ENCODE data around the gene ITGA2.
A peak's percentile ranks its signal among the peaks of the same experiment; 100 is the strongest.

Gene ITGA2

DNA sequence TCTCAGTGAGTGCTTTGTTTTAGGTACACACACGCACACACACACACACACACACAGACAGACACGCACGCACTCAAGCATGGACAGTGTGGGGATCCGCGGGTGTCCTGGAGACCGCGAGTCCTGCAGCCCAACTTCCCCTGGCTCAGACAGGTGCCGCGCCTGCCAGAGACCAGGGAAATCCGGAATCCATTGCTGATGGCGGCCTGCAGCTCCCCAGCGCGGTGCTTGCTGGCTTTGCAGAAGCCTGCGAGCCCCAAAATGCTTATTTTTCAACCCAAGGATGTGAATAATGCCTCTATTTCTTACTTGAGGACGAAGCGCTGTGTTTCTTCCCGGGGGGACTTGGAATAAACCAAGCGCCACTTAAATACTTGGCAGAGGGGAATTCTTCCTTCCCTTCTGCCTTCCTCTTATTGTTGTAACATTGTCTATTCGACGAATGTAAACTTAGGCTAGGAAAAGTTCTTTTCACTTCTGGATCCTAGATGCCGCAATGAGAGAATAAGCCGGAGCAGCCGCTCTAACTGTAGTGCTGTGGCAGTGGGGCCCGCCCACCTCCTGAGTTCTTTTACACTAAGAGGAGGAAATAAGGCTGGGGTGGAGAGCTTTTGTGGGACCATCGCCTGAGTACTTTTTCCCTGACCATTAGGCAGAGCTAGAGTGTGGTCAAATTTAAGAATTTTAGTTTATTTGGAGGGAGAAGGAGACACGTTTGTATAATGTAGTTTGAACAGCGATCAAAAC, 802 bp downstream of the ITGA2 start:
- DNase-seq, result peak; percentile 57

DNA sequence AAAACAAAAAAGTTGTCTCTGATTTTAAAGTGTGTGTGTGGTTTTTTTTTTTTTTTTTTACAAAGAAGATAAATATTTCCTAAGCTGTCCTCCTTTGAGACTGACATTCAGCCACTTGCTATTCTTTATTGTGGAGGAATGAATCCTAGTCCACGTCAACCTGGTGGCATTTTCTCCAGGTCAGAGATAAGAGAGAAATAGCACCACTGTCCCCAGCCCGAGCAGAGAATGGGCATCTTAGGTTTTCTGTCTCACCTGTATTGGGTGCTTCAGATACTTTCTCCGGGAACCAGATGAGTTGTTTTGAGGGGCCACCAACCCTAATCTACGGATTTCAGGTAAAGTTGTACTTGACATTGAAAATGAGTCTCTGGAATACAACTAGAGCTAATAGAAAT, 1.4 kb downstream of the ITGA2 start:
- DNase-seq, result no peak

DNA sequence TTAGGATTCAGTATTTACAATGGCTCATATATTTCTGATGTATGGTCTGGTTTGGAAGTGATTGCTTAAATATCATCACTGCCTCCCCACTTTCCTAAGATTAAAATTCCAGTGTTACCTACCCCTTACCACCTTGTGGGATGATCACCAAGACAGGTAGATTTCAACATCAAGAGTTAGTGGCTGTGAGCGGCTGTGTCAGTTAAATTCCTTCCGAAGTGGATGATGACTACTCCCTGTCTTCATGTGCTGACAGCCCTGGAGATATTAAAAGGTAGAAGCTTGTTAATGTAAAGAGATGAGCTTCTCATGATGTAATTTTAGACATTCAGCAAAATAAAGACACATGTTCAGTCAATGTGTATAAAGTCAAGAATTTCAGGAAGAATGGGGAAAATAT, 4.2 kb downstream of the ITGA2 start:
- no peak for DNase-seq

DNA sequence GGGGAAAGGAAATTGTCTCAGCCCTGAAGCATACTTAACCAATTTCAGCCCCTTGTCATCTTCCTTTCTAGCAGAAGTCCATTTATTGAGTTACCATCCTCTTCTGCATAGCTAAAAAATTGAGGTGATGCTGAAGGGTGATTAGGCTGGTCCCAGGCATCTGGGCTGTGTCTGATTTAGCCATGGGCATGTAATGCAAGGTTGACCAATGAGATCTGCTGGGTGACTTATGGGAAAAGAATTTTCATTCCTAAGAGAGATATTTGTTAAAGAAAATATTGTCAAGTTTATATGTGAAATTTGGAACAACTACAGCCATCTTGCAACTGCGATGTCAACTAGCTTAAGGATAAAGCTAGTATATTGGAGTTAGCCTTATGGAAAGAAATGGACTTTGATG, 5.1 kb downstream of the ITGA2 start:
- no peak for DNase-seq

DNA sequence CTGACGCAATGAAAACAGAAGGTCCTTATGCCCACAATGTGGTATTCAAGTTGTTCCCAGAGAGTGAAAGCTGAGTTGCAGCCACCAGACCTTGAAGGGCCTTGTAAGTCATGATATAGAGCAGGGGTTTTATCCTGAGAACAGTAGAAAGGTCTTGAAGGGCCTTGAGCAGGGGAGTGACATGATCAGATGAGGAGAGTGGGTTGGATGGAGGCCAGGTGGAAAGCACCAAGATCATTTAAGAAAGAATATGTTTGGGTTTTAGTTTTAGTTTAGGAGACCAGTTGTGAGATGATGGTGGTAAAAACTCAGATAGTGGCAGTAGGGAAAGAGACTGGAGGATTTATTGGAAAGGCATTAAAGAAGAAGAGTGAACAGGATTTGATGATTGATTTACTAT, 5.9 kb downstream of the ITGA2 start:
- DNase-seq, result no peak

DNA sequence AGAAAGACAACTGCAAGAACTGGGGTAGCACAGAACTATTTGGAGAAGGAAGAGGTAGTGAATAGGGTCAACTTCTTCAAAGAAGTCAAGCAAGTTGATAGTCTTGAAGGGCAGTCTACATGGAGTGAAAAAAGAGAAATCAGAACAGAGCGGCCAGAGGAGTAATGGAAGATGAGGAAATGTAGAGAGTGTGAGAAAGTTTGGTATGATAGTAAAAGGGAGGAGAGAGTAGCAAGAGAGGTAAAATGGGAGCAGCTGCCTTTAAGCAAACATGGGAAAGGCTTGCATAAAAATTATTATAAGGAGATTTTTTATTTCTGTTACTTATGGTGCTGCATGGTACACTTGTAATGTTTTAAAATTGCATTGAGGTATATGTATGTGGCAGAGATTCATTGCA, 6.8 kb downstream of the ITGA2 start:
- no peak for DNase-seq

DNA sequence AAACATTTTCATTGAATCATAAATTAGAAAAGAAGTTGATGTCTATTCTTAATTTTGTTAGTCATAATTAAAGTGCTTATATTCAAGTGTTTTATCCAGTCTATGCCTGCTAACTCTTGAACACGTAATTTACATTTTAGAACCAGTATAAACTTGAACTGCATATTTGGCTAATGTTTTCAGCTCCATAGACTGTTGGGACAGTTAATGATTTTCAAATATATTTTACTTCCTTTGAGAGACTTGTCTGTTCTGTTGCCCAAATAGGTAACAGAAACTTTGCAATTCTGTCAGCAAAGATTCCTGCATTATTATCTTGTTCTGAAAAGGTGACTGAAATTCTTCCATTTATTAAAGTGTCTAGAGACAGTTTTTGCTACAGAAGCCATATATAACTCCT, 7.8 kb downstream of the ITGA2 start:
- DNase-seq, result no peak

DNA sequence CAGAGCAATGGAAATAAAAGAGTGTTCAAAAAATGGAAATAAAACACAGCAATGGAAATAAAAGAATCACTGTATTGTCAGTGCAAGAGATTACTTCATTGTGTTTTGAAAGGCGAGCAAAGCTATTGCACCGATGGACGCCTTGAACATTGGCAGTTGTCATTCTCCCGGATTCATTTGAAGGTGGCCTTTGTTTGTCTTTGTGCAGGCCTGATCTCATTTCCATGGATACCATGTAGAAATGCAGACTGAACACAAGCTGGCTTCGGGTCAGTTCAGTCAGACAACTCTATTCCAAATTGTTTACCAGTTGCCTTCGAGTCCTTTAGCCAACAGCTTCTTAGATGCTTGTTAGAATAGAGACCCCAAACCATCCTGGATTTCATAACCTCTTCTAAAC, 8.3 kb downstream of the ITGA2 start:
- DNase-seq, result no peak

DNA sequence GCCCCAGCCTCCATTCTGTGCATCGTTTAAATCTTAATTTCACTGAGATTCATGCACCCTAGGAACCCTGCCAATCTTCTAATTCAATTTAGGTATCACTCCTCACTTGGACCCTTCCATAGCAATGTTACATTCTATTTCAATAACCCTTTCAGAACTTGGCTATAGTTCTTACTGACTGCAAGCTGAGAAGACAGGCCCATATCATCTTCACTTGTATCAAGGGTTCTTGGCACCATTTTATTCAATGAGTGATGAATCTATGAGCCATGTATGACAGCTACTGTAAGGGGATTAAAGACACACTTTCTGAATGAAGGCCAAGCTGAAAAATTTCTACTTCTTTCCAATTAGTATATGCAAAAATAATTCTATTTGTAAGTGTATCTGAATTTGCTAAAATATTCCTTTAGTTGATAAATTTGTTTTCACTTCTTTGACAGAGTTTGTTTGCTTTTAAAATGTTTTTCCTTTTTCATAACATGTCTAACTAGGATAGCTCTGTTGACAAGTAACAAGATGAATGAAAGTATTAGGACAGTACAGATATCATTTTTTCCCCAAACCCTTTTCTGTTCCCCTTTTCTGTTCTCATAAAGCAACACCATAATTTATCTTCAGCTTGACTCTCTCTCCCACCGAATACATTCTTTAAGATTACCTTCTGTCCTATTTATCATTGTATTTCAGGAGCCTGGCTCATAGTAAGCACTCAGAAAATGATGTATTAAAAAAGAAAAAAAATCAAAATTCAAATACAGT, 9.6 kb downstream of the ITGA2 start:
- no peak for DNase-seq

DNA sequence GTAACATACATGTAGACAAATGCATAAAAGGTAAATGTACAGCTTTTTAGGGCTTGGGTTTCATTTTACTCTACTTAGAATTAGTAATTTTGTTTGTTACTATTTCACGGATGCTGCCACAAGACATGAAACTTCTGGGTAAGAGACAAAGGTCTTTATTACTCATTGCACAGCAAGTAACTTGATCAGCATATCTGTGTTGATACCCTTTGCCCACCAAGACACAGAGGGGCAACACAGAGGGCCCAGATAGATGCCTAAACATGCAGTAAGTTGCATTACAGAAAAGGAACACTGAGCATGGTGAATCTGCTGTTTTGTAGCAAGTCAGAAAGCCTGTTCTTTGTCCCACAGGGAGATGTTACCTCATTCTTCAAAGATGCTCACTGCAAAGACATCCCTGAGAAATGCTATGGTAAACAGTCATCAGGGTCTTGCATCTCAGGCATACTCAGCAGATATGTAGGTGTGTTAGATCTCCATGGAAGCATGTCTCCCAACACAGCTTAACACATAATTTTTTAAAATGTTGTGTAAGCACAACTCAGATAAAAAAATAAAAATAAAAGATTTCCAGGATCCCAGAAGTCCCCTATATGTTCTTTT, 10.3 kb downstream of the ITGA2 start:
- no peak for DNase-seq

DNA sequence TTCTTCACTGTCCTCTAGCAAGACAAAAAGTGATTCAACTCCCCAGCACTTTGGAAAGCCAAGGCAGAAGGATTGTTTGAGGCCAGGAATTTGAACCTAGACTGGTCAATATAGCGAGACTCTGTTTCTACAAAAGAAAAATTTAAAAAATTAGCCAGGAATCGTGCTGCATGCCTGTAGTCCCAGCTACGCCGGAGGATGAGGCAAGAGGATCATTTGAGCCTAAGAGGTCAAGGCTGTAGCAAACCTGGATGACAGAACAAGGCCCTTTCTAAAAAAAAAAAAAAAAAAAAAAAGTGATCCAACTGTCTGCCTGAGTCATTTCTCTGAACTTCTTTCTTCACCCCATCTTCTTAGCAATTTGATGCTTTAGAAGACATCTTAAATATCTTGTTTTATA, 12.4 kb downstream of the ITGA2 start:
- no peak for DNase-seq

DNA sequence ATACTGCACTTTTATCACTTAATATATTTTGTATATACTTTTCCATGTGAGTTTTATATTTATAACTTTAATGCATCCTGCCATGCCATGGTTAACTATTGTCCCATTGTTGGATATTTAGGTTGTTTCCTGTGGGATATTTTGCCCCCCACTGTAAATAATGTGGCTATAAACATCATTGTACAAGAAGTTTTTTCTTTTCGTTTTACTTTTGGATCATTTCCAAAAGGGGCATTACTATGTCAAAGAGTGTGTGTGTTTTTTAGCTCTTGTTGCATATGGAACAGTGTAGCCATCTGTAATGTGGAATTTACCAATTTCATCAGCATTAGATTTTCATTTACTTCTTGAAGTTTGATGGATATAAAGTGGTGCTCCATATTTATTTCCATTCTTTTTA, 13.3 kb downstream of the ITGA2 start:
- DNase-seq, result no peak

DNA sequence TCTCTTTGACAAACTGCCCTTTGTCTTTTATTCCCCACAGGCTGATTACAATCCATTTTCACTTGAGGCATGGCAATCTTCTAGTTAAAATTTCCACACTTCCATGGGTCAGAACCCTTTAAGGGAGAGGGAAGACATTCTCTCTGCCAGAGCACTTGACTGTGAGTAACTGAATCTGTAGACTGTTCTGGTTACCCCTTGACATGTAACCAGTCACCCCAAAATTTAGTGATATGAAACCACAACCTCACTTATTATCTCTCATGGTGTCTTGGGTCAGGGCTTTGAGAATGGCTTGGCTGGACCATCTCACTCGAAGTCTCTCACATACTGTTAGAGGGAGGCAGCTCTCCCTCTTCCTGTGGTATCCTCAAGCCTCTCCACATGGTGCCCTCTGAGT, 14.0 kb downstream of the ITGA2 start:
- no peak for DNase-seq

DNA sequence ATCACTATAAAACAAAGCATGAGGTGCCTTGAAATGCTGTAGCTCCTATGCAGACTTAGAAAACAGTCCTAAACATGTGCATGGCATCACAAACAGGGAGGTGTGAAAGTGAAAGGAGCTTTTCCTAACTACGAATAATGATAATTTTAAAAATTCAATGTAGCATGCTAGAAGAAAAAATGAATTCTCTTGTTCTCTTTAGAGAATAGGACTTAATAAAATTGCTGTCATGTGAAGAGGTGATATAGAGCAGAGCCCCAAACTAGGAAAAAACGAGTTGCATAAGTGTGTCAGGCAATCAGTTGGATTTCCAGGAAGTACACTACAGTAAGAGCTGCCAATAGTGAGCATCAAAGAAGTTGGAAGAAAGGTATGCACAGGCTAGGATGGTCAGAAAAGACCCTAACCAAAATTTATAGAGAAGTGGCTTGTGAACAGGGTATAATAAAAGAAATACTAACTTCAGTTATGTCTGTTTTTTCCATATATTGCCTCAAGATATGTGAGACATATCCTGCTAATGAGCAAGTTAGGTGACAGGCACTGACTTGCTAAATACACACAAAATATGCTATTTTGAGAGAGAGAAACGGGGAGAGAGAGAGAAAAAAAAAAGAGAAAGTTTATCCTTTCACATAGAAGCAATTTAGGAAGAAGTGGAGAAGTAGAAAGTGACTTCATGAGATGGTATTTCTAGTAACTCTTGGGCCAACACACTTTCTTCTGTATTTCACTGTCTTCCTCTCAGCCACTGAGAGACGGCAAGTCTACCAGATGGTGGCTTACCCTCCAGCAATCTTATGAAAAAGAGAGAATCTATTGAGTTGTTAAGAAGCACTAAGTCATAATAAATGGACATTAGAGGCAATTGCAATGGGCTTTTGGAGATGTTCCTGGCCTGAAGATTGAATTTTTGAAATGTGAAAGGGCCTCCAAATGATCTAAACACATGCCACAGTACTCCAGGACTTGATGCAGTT, 18.0 kb downstream of the ITGA2 start:
- DNase-seq, result no peak

DNA sequence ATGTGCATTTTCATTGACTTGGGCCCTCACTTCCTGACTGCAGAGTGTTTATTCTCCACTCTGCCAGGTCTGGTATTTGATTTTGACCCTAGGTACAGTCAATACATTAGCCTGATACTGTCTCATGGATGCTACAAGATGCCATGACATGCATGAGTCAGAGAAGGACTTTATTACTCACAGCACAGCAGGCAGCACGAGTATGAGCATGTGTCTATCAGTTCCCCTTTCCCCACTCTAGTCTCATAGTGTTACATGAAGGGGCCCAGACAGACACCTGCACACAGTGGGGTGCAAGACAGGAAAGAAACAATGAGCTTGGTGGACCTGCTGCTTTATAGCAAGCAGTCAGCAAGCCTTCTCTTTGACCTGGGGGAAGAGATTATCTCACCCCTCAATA, 19.6 kb downstream of the ITGA2 start:
- DNase-seq, result peak; percentile 27

DNA sequence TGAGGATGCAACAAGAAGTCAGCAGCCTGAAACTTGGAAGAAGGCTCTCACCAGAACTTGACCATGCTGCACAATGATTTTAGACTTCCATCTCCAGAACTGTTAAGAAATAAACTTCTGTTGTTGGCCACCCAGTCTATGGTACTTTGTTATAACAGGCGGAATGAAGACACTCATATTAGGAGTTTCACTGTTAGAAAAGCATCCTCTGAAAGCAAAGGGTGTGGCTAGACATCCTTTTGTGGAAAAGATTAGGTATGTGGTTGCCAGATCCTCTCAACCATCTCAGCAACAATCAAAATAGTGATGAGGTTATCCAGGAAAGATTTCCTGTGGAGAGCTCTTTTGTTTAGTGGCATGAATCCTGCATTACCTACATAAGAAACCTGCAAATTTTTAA, 20.7 kb downstream of the ITGA2 start:
- DNase-seq, result no peak

DNA sequence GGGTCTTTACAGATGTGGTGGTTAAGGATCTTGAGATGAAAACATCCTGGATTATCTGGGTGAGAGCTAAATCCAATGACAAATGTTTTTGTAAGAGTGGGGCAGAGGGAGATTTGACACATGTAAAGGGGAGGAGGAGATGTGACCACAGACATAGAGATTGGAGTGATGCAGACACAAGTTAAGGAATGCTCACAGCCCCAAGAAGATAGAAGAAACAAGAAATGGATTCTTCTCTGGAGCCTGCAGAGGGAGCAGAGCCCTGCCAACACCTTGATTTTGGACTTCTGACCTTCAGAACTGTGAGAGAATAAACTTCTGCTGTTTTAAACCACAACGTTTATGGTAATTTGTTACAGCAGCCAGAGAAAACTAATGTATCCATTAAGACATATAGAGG, 21.7 kb downstream of the ITGA2 start:
- DNase-seq, result no peak

DNA sequence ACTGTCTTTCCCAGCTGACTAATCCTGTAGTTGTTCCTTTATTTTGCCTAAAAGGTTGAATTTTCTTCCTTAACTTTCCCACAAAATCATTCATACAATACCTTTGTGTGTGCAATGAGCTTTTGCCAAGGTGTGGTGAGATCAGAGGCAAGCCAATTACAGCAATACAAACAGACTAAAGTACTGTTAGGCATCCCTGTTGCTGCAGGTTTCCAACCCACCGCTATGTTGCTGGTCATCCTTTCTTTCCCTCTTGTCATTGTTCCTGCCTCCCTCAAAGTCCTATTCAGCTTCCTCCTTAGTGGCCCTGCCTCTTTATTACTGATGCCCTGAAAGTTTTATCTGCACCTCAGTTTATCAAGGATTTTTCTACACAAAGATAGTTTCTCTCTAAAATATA, 22.1 kb downstream of the ITGA2 start:
- no peak for DNase-seq

DNA sequence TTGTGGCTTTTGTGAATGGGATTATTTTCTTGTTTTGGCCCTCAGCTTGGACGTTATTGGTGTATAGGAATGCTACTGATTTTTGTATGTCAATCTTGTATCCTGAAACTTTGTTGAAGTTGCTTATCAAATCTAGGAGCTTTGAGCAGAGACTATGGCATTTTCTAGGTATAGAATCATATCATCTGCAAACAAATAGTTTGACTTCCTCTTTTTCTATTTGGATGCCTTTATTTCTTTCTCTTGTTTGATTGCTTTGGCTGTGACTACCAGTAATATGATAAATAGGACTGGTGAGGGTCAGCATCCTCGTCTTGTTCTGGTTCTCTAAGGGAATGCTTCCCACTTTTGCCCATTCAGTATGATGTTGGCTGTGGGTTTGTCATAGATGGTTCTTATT, 24.7 kb downstream of the ITGA2 start:
- no peak for DNase-seq

DNA sequence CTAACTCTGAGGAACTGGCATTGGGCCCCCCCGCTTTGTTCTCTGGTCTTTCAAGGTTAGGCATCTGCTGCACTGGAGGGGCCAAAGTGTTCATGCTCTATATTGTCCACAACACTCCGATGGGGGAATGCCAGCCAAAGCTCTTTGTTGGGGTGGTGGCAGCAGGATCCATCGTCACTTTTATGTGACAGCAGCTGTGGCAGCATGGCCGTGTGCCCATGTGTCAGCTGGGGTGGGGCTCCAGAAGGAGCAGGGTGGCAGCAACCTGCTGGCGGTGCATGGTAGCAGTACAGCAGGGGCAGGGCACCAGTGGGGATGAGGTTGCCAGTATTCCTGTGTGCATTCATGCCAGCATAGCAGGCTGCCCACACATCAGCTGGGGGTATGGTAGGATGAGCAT, 28.2 kb downstream of the ITGA2 start:
- DNase-seq, result no peak

DNA sequence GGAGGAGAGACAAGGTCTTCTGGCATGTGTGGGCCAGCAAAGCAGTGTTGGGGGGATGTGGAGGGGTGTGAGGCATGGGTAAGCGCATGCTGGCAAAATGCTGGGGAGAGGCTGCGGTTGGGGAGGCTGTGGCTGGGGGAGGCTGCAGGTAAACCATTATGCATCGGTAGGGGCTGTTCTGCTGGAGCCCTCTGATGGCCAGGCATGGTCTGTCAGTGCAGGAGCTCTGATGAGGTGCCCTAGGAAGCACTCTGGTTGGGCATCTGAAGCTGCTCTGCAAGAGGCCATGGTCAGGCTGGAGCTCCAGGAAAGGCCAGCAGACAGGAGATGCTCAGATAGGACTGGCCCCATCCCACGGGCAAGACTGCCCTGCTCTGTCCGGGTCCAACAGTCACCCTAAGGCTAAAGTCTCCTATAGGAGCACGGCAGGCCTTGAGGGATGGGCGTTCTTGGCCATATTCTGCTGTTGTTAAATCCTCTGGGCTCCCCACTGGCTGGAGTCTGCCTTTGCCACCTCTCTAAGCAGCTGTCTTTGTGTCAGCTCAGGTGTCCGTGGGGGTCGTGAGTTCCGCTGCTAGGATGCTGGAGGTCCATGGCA, 28.7 kb downstream of the ITGA2 start:
- DNase-seq, result no peak

DNA sequence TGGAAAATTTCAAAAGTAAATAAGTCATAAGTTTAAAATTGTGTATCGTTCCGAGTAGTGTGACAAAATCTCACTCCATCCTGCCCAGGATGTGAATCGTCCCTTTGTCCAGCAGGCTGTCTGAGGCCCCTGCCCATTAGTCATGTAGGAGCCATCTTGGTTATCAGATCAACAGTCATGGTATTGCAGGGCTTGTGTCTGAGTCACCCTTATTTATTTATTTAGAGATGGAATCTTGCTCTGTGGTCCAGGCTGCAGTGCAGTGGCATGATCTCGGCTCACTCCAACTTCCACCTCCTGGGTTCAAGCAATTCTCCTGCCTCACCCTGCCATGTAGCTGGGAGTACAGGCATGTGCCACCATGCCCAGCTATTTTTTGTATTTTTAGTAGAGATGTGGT, 30.2 kb downstream of the ITGA2 start:
- DNase-seq, result no peak
